ES-I3 (cell line): ENCODE results near the gene PKIG.
"Not testable (repeated sequence)": the region's sequence is repeated elsewhere in the genome, so short reads cannot be mapped to it uniquely, and the experiment has no call there.

Experiments
- H3K36me3 ChIP-seq: 2 replicates; pipeline ENCODE4 v1.6.1; 2013; ENCODE audit warnings: mild to moderate bottlenecking, low read length, control low read depth, moderate library complexity; ENCODE audit not compliant: insufficient read depth
- H3K4me1 ChIP-seq: 2 replicates; pipeline ENCODE4 v1.6.1; 2013; ENCODE audit warnings: mild to moderate bottlenecking, control low read depth, low read length; ENCODE audit not compliant: insufficient read depth
- H3K9ac ChIP-seq: 2 replicates; pipeline ENCODE4 v1.6.1; 2013; ENCODE audit warnings: low read depth, mild to moderate bottlenecking, low read length, moderate library complexity
- H3K9me3 ChIP-seq: 2 replicates; pipeline ENCODE4 v1.6.1; 2013; ENCODE audit warnings: mild to moderate bottlenecking, low read length, moderate library complexity; ENCODE audit not compliant: control insufficient read depth, insufficient read depth

PKIG gene

DNA sequence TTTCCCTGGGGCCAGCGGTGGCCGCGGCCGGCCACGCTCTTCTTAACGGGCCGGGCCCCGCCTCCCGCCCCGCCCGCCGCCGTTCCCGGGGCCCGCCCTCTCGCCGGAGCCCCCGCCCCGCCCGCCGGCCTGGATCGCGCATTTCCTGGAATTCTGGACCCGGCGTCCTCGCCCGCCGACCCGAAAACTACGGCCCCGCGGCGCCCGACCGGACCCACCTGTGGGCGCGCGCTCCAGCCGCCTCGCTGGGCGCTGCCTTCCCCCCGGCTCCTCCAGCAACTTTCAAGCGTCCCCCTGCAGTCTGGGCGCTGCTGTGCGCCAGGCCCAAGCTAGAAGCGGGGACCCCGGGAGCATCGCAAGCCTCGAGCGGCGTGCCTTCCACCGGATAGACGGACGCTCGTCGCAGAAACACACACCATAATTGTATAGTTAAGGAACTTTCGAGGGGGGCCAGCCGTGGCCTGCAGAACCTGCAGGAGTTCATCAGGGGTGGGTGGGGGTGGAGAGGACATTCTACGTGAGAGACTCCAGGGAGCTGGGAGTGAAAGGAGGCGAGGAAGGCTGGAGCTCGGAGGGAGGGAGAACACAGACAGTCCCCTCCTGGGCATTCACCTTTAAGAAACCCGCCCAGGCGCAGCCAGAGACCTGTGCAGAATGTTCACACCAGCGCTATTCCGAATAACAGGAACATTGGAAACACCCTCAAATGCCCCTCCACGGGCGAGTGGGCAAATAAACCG, 69.5 kb downstream of the PKIG start, which contains the start of gene ADA:
ADA (minus strand) TSS at position 16 of the 740 bp plus-strand sequence. CDS start 92 bp downstream, outside the sequence.
- Histone ChIP-seq H3K4me1 (peaks cover 20% of the 10 kb centered on the region), H3K9me3 (peaks cover 8% of the 10 kb centered on the region), H3K36me3 (no peaks in the 10 kb centered on the region), H3K9ac (peak within 1 kb of the TSS; percentile 91)

DNA sequence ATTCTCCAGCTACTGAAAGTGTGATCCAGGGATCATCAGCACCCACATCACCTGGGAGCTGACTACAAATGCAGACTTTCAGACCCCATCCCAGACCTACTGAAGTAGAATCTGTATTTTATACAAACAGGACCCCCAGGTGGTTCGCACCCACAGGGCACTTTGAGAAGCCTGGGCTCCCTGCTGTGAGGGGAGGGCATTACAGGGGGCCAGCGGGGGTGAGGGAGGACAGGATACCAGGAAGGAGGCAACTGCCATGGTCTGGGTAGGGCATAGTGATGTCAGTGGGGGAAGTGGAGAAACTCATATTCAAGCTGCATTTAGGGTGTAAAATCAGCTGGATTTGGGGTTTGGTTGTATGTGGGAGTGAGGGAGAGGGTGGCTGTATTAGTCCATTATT, 71.2 kb downstream of the PKIG start:
- H3K4me1 ChIP-seq = peaks cover 11% of the 10 kb centered on the region
- H3K9ac ChIP-seq = no peak overlapping the region
- H3K9me3 ChIP-seq = peaks cover 8% of the 10 kb centered on the region
- no peaks in the 10 kb centered on the region for H3K36me3 ChIP-seq

DNA sequence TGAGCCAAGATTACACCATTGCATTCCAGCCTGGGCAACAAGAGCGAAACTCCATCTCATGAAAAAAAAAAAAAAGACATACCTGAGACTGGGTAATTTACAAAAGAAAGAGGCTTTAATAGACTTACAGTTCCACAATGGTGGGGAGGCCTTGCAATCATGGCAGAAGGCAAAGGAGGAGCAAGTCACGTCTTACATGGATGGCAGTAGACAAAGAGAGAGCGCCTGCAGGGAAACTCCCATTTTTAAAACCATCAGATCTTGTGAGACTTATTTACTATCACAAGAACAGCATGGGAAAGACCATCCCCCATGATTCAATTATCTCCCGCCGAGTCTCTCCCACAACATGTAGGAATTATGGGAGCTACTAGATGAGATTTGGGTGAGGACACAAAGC, 71.8 kb downstream of the PKIG start:
- not testable (repeated sequence) for H3K4me1 ChIP-seq, H3K9me3 ChIP-seq, H3K36me3 ChIP-seq, H3K9ac ChIP-seq

- Histone ChIP-seq H3K9ac (no peak overlapping the region), H3K9me3 (peaks cover 8% of the 10 kb centered on the region), H3K36me3 (no peaks in the 10 kb centered on the region), H3K4me1 (peaks cover 4% of the 10 kb centered on the region)
Measured at GRCh38 chr20:44656448-44656847, 74.1 kb downstream of the PKIG start.

DNA sequence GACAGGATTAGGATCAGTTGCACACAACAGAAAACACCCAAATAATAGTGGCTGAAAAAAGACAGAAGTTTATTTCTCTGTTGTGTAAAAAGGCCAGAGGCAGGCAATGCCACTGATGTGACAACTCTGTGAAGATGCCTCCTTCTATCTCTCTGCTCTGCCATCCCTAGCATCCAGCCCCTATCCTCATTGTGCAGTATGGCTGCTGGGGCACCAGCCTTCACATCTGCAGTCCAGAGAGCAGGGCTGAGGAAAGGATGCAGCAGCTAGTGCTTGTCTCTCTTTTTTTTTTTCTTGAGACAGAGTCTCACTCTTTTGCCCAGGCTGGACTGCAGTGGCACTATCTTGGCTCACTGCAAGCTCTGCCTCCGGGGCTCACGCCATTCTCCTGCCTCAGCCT, 75.5 kb downstream of the PKIG start:
- Histone ChIP-seq H3K36me3 (no peaks in the 10 kb centered on the region), H3K9me3 (peaks cover 8% of the 10 kb centered on the region), H3K9ac (no peak overlapping the region), H3K4me1 (peaks cover 4% of the 10 kb centered on the region)

GRCh38 chr20:44658810-44659209, 76.4 kb downstream of the PKIG start:
- Histone ChIP-seq H3K36me3 (no peaks in the 10 kb centered on the region), H3K4me1 (peaks cover 4% of the 10 kb centered on the region; the same call in 1 of the 2 replicates), H3K9me3 (peaks cover 8% of the 10 kb centered on the region), H3K9ac (no peak overlapping the region)

DNA sequence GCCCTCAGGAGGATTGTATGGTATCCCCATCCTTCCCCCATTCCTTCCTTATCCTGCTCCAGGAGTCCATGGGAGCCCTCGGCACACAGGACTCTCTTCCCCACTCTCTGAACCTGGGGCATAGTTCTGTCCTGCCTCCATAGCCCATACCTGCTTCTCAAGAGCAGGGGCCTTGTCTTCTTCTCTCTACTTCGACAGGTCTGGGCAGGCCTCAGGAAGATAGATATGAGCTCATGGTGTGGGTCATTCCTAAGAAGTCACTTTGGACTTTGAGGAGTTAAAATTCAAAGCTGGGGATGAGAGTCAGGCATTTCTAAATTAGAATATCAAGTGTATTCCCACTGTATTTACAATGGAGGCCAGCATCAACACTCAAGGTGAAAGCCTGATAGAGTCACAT, 77.6 kb downstream of the PKIG start:
- Histone ChIP-seq H3K36me3 (no peaks in the 10 kb centered on the region), H3K9me3 (no peaks in the 10 kb centered on the region; the same call in 1 of the 2 replicates), H3K4me1 (peaks cover 4% of the 10 kb centered on the region; the same call in 1 of the 2 replicates), H3K9ac (no peak overlapping the region)

DNA sequence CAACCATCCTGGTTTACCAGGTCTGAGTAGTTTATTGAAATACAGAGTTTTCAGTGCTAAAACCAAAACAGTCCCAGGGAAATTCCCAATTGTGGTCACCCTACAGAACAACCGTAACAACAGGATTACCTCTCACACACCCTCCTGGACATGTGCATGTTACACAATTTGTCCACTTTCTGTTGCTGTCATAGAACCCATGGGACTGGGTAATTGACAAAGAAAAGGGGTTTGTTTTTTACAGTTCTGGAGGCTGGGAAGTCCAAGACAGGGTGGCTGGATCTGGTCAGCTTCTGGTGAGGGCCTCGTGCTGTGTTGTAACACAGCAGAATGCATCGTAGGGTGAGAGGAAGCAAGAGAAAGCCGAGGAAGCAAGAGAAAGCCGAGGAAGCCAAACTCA, 78.2 kb downstream of the PKIG start:
- H3K9ac ChIP-seq = no peak overlapping the region

DNA sequence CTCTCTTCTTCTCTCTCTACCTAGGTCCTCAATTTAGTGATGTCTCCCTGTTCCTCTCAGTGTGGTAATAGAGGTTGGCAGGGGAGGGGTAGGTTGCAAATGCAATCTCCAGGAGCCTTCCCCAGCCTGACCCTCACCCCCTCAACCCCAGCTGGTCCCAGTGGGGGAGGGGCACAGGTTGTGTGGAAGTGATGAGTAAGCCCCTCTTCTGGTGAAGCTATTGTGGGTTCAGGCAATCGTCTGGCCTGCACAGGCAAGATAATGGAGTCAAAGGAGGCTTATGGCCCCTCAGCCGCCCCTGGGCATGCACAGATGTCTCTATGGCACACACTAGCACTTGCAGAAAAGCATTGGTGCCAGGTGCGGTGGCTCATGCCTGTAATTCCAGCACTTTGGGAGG, 79.9 kb downstream of the PKIG start:
- H3K4me1 ChIP-seq = no peaks in the 10 kb centered on the region

More for the DNA sequence above, 78.2 kb downstream of the PKIG start:
- H3K36me3 ChIP-seq = no peaks in the 10 kb centered on the region
- H3K9me3 ChIP-seq = no peaks in the 10 kb centered on the region; the same call in 1 of the 2 replicates
- H3K4me1 ChIP-seq = peaks cover 4% of the 10 kb centered on the region; the same call in 1 of the 2 replicates

GRCh38 chr20:44664131-44664530, 81.8 kb downstream of the PKIG start:
- H3K9ac ChIP-seq = no peak overlapping the region
- no peaks in the 10 kb centered on the region; the same call in 1 of the 2 replicates for H3K9me3 ChIP-seq
- no peaks in the 10 kb centered on the region for H3K36me3 ChIP-seq
- no peaks in the 10 kb centered on the region for H3K4me1 ChIP-seq

More for the DNA sequence above, 79.9 kb downstream of the PKIG start:
- H3K9ac ChIP-seq = no peak overlapping the region
- no peaks in the 10 kb centered on the region for H3K36me3 ChIP-seq
- H3K9me3 ChIP-seq = no peaks in the 10 kb centered on the region; the same call in 1 of the 2 replicates

DNA sequence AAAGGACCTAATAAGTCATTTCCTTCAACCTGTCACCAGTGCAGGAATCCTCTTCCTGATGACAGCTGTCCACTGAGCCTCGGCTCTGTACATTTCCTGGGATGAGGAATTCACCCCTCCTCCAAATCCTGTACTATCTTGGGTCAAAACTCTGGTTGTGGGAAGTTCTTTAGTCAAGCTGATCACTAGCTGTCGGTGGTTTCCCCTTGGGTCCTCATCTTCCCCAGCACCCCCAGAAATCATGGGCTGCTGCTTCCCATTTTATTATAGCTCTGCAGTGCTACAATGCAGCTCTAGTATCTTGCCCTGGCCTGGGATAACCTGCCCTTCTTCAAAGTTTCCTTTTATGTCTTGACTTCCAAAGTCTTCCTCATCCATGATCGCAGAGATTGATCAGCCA, 83.7 kb downstream of the PKIG start:
- Histone ChIP-seq H3K4me1 (no peaks in the 10 kb centered on the region), H3K9me3 (no peaks in the 10 kb centered on the region), H3K36me3 (no peaks in the 10 kb centered on the region), H3K9ac (no peak overlapping the region)
